ENCODE results near the gene CSRNP3.

Gene CSRNP3

DNA sequence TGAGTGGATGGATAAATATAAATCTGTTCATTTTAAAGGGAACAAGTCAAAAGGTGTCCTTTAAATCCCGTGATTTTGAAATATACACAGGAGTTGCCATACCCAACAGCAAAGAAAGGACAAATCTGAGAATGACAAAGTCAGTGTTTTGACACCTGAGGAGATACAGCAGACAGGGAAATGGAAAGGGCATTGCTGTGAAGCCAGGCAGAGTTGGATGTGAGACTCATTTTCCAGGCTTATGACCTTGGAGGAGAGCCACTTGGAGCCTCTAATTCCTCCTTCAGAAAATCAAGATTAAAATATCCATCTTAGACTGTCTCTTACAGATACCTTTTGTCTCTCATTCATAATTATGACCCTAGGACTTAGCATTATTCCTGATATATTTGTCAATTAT, 170.0 kb downstream of the CSRNP3 start:
- Histone ChIP-seq H3K9me3 (ENCODE audit: control insufficient read depth in 1 of 2, low read length in 2 of 2) (no peaks in the 10 kb centered on the region), H3K27me3 (ENCODE audit: control insufficient read depth in 1 of 2, insufficient read depth in 2 of 2, low read length in 2 of 2) (no peaks in the 10 kb centered on the region), H3K4me3 (ENCODE audit: low read depth in 1 of 2, low read length in 2 of 2) (no peak overlapping the region), H3K9ac (ENCODE audit: low read depth in 1 of 2, low read length in 2 of 2) (no peak overlapping the region), H3K4me1 (ENCODE audit: control insufficient read depth in 1 of 2, insufficient read depth in 2 of 2, low read length in 2 of 2) (no peaks in the 10 kb centered on the region), H3K36me3 (ENCODE audit: control insufficient read depth in 1 of 2, insufficient read depth in 2 of 2, low read length in 2 of 2) (no peaks in the 10 kb centered on the region), H3K27ac (ENCODE audit: low read depth, low read length) (no peak overlapping the region)

DNA sequence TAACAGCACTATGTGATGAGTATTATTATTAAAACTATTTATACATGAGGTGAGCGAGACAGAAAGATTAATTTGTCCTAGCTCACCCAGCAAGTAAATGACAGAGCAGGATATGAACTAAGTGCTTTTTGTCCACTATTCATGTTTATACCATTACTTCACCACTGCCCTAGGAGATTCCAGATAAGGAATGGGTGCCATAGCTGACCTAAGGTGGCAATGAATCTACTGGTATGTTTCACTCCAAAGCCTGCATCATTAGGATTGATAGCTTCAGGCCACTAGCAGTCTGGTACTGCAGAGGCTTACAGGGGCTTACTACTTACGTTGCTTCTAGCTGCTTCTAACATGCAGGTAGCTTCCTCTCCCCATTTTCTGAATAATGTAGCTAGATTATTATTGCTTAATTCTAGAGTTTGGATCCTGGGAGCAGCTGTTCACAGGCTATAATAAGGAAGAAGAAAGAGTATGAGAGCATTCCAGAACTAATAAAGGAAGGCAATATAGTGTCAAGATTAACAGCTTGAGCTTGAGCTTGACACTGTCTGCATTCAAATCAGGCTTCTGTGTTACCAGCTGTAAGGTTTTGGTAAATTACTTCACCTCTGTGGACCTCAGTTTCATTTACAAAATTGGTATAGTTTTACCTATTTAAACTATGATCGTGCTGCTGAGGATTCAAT, 170.9 kb downstream of the CSRNP3 start:
- Histone ChIP-seq H3K4me3 (ENCODE audit: low read depth in 1 of 2, low read length in 2 of 2) (no peak overlapping the region), H3K27me3 (ENCODE audit: control insufficient read depth in 1 of 2, insufficient read depth in 2 of 2, low read length in 2 of 2) (no peaks in the 10 kb centered on the region), H3K9me3 (ENCODE audit: control insufficient read depth in 1 of 2, low read length in 2 of 2) (no peaks in the 10 kb centered on the region), H3K27ac (ENCODE audit: low read depth, low read length) (no peak overlapping the region), H3K9ac (ENCODE audit: low read depth in 1 of 2, low read length in 2 of 2) (no peak overlapping the region), H3K36me3 (ENCODE audit: control insufficient read depth in 1 of 2, insufficient read depth in 2 of 2, low read length in 2 of 2) (no peaks in the 10 kb centered on the region), H3K4me1 (ENCODE audit: control insufficient read depth in 1 of 2, insufficient read depth in 2 of 2, low read length in 2 of 2) (no peaks in the 10 kb centered on the region)

DNA sequence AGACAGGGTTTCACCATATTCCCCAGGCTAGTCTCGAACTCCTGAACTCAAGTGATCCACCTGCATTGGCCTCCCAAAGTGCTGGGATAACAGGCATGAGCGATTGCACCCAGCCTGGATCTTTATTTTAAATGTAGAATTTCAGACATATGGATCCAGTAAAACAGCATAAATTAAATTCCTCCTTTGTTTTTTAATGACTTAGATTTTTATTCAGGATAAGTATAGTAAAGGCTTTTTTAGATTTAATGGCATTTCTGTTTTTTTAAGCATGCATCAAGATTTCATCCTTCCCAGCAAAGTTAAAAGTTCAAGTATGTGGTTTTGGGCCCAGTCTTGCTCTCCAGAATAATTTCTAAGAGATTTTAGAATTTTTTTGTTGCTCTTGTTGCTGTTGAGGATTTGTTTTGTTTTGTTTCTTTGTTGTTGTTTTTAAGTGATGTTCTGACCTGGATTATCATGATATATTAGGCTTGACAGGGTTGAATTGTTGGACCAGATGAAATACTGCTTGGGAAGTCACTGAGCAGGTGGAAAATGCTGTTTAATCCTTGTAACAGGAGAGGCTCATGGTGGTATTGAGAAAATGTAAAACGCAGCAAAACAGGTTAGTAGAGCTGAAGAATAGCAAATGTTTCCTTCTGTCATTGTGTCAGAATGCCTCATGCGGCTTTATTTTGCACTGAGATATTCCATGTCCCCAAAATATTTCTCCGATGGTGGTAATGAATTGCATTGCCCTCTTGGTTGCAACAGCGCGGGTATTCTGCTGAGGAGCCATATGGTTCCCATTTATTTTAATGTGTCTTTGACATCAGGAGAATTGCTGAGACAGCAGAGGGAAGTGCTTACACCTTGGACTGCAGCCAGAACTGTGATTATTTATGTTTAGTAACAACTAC, 176.7 kb downstream of the CSRNP3 start:
- Histone ChIP-seq H3K4me1 (ENCODE audit: control insufficient read depth in 1 of 2, insufficient read depth in 2 of 2, low read length in 2 of 2) (no peaks in the 10 kb centered on the region), H3K36me3 (ENCODE audit: control insufficient read depth in 1 of 2, insufficient read depth in 2 of 2, low read length in 2 of 2) (no peaks in the 10 kb centered on the region), H3K27me3 (ENCODE audit: control insufficient read depth in 1 of 2, insufficient read depth in 2 of 2, low read length in 2 of 2) (no peaks in the 10 kb centered on the region), H3K4me3 (ENCODE audit: low read depth in 1 of 2, low read length in 2 of 2) (no peak overlapping the region), H3K9ac (ENCODE audit: low read depth in 1 of 2, low read length in 2 of 2) (no peak overlapping the region), H3K9me3 (ENCODE audit: control insufficient read depth in 1 of 2, low read length in 2 of 2) (no peaks in the 10 kb centered on the region), H3K27ac (ENCODE audit: low read depth, low read length) (no peak overlapping the region)

DNA sequence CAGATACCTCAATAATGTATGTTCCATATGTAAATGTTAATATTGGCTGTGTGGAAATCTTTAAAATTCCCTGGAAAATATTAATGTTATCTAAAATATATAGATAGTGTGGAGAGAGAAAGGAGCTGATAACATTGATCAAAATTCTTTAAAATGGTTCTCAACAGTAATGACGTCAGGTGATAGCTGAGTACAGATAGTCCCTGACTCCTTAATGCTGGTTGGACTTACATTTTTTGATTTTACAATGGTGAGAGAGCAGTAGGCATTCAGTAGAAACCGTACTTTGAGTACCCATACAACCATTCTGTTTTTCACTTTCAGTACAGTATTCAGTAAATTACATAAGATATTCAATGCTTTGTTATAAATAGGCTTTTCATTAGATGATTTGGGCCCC, 177.9 kb downstream of the CSRNP3 start:
- Histone ChIP-seq H3K9me3 (ENCODE audit: control insufficient read depth in 1 of 2, low read length in 2 of 2) (no peaks in the 10 kb centered on the region), H3K36me3 (ENCODE audit: control insufficient read depth in 1 of 2, insufficient read depth in 2 of 2, low read length in 2 of 2) (no peaks in the 10 kb centered on the region), H3K4me3 (ENCODE audit: low read depth in 1 of 2, low read length in 2 of 2) (no peak overlapping the region), H3K27ac (ENCODE audit: low read depth, low read length) (no peak overlapping the region), H3K4me1 (ENCODE audit: control insufficient read depth in 1 of 2, insufficient read depth in 2 of 2, low read length in 2 of 2) (no peaks in the 10 kb centered on the region), H3K27me3 (ENCODE audit: control insufficient read depth in 1 of 2, insufficient read depth in 2 of 2, low read length in 2 of 2) (no peaks in the 10 kb centered on the region), H3K9ac (ENCODE audit: low read depth in 1 of 2, low read length in 2 of 2) (no peak overlapping the region)

GRCh38 chr2:165648801-165649200, 179.3 kb downstream of the CSRNP3 start:
- H3K4me1 ChIP-seq (ENCODE audit: control insufficient read depth in 1 of 2, insufficient read depth in 2 of 2, low read length in 2 of 2): no peaks in the 10 kb centered on the region
- no peak overlapping the region for H3K27ac ChIP-seq (ENCODE audit: low read depth, low read length)
- no peaks in the 10 kb centered on the region for H3K9me3 ChIP-seq (ENCODE audit: control insufficient read depth in 1 of 2, low read length in 2 of 2)
- no peak overlapping the region for H3K4me3 ChIP-seq (ENCODE audit: low read depth in 1 of 2, low read length in 2 of 2)
- no peaks in the 10 kb centered on the region for H3K27me3 ChIP-seq (ENCODE audit: control insufficient read depth in 1 of 2, insufficient read depth in 2 of 2, low read length in 2 of 2)
- H3K36me3 ChIP-seq (ENCODE audit: control insufficient read depth in 1 of 2, insufficient read depth in 2 of 2, low read length in 2 of 2): no peaks in the 10 kb centered on the region
- no peak overlapping the region for H3K9ac ChIP-seq (ENCODE audit: low read depth in 1 of 2, low read length in 2 of 2)

GRCh38 chr2:165651233-165651632, 181.7 kb downstream of the CSRNP3 start:
- no peaks in the 10 kb centered on the region for H3K36me3 ChIP-seq (ENCODE audit: control insufficient read depth in 1 of 2, insufficient read depth in 2 of 2, low read length in 2 of 2)
- no peak overlapping the region for H3K4me3 ChIP-seq (ENCODE audit: low read depth in 1 of 2, low read length in 2 of 2)

GRCh38 chr2:165655661-165656060, 186.2 kb downstream of the CSRNP3 start:
- no peak overlapping the region for H3K9ac ChIP-seq (ENCODE audit: low read depth in 1 of 2, low read length in 2 of 2)
- H3K36me3 ChIP-seq (ENCODE audit: control insufficient read depth in 1 of 2, insufficient read depth in 2 of 2, low read length in 2 of 2): peaks cover 0 to 4% of the 10 kb centered on the region in 2 donors
- H3K27me3 ChIP-seq (ENCODE audit: control insufficient read depth in 1 of 2, insufficient read depth in 2 of 2, low read length in 2 of 2): no peaks in the 10 kb centered on the region
- no peak overlapping the region for H3K4me3 ChIP-seq (ENCODE audit: low read depth in 1 of 2, low read length in 2 of 2)
- H3K27ac ChIP-seq (ENCODE audit: low read depth, low read length): no peak overlapping the region
- H3K9me3 ChIP-seq (ENCODE audit: control insufficient read depth in 1 of 2, low read length in 2 of 2): no peaks in the 10 kb centered on the region
- H3K4me1 ChIP-seq (ENCODE audit: control insufficient read depth in 1 of 2, insufficient read depth in 2 of 2, low read length in 2 of 2): no peaks in the 10 kb centered on the region

More at GRCh38 chr2:165651233-165651632, 181.7 kb downstream of the CSRNP3 start:
- no peaks in the 10 kb centered on the region for H3K4me1 ChIP-seq (ENCODE audit: control insufficient read depth in 1 of 2, insufficient read depth in 2 of 2, low read length in 2 of 2)
- no peak overlapping the region for H3K9ac ChIP-seq (ENCODE audit: low read depth in 1 of 2, low read length in 2 of 2)
- H3K9me3 ChIP-seq (ENCODE audit: control insufficient read depth in 1 of 2, low read length in 2 of 2): no peaks in the 10 kb centered on the region
- no peaks in the 10 kb centered on the region for H3K27me3 ChIP-seq (ENCODE audit: control insufficient read depth in 1 of 2, insufficient read depth in 2 of 2, low read length in 2 of 2)
- H3K27ac ChIP-seq (ENCODE audit: low read depth, low read length): no peak overlapping the region

DNA sequence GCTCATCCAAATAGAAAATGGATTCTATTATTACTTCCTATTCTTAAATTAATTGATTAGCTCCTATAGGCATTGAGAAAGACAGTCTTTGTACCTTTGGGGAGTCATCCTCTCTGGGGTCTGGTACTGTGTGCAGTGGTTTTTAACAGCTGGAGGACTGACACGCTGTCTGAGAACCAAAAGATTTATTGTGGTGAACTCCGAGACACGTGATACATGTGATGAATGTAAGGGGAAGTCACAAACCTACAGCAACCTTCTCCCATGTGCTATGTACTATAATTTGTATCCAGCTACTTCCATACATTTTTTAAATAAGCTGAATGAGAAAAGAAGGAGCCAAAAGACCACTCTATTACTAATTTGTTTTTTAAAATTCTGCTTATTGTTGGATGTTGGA, 190.9 kb downstream of the CSRNP3 start:
- H3K4me3 ChIP-seq (ENCODE audit: low read depth in 1 of 2, low read length in 2 of 2): no peak overlapping the region
- no peak overlapping the region for H3K27ac ChIP-seq (ENCODE audit: low read depth, low read length)
- H3K36me3 ChIP-seq (ENCODE audit: control insufficient read depth in 1 of 2, insufficient read depth in 2 of 2, low read length in 2 of 2): peaks cover 0 to 4% of the 10 kb centered on the region in 2 donors
- no peaks in the 10 kb centered on the region for H3K4me1 ChIP-seq (ENCODE audit: control insufficient read depth in 1 of 2, insufficient read depth in 2 of 2, low read length in 2 of 2)
- no peaks in the 10 kb centered on the region for H3K9me3 ChIP-seq (ENCODE audit: control insufficient read depth in 1 of 2, low read length in 2 of 2)
- H3K27me3 ChIP-seq (ENCODE audit: control insufficient read depth in 1 of 2, insufficient read depth in 2 of 2, low read length in 2 of 2): no peaks in the 10 kb centered on the region
- H3K9ac ChIP-seq (ENCODE audit: low read depth in 1 of 2, low read length in 2 of 2): no peak overlapping the region

DNA sequence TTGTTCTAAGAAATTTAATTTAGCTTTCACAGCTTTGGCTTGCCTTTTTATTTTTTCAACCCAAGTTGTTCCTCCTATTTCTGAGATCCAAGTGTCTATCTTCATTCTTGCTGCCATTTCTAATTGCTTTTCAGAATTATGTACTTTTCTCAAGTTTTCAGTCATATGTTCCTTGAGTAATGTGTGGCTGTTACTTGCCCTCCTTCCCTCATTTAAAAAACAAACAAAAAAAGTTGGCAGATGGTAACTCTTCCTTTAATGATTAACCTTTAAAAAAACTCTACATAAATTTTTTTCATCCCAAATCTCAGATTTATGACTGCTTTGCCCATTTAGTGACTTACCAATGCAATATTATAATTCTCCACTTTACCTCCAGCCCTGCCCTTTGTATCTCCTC, 193.2 kb downstream of the CSRNP3 start:
- Histone ChIP-seq H3K4me1 (ENCODE audit: control insufficient read depth in 1 of 2, insufficient read depth in 2 of 2, low read length in 2 of 2) (no peaks in the 10 kb centered on the region), H3K4me3 (ENCODE audit: low read depth in 1 of 2, low read length in 2 of 2) (no peak overlapping the region), H3K9me3 (ENCODE audit: control insufficient read depth in 1 of 2, low read length in 2 of 2) (no peaks in the 10 kb centered on the region), H3K27ac (ENCODE audit: low read depth, low read length) (no peak overlapping the region), H3K36me3 (ENCODE audit: control insufficient read depth in 1 of 2, insufficient read depth in 2 of 2, low read length in 2 of 2) (peaks cover 0 to 3% of the 10 kb centered on the region in 2 donors), H3K27me3 (ENCODE audit: control insufficient read depth in 1 of 2, insufficient read depth in 2 of 2, low read length in 2 of 2) (no peaks in the 10 kb centered on the region), H3K9ac (ENCODE audit: low read depth in 1 of 2, low read length in 2 of 2) (no peak overlapping the region)

DNA sequence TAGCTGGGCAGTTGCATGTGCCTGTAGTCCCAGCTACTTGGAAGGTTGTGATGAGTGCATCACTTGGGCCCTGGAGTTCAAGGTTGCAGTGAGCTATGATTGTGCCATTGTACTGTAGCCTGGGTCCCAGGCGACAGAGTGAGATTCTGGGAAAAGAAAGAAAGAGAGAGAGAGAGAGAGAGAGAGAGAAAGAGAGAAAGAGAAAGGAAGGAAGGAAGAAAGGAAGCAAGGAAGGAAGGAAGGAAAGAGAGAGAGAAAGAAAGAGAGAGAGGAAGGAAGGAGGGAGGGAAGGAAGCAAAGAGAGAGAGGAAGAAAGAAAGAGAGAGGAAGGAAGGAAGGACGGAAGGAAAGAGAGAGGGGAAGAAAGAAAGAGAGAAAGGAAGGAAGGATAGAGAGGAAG, 196.1 kb downstream of the CSRNP3 start:
- H3K4me3 ChIP-seq (ENCODE audit: low read depth in 1 of 2, low read length in 2 of 2): no peak overlapping the region
- no peak overlapping the region for H3K9ac ChIP-seq (ENCODE audit: low read depth in 1 of 2, low read length in 2 of 2)
- H3K36me3 ChIP-seq (ENCODE audit: control insufficient read depth in 1 of 2, insufficient read depth in 2 of 2, low read length in 2 of 2): peaks cover 0 to 3% of the 10 kb centered on the region in 2 donors
- no peak overlapping the region for H3K27ac ChIP-seq (ENCODE audit: low read depth, low read length)
- H3K4me1 ChIP-seq (ENCODE audit: control insufficient read depth in 1 of 2, insufficient read depth in 2 of 2, low read length in 2 of 2): no peaks in the 10 kb centered on the region
- H3K9me3 ChIP-seq (ENCODE audit: control insufficient read depth in 1 of 2, low read length in 2 of 2): no peaks in the 10 kb centered on the region
- H3K27me3 ChIP-seq (ENCODE audit: control insufficient read depth in 1 of 2, insufficient read depth in 2 of 2, low read length in 2 of 2): no peaks in the 10 kb centered on the region
